SU-DHL-6 (cell line): ENCODE measurements around the gene TMPO.

Experiments used
- CTCF ChIP-seq: fragments of 200-600 bp; sonication (generic); IDR thresholded peaks from one replicate; pipeline ENCODE4 v1.5.1; 2017; ENCODE audit warnings: antibody characterized with exemption, mild to moderate bottlenecking, low read length, moderate library complexity; ENCODE audit not compliant: insufficient read depth, poor library complexity, severe bottlenecking
- EZH2phosphoT487 ChIP-seq: fragments of 200-600 bp; sonication (generic), shearing (Covaris generic); conservative IDR thresholded peaks from 2 replicates; pipeline ENCODE4 v1.6.1; 2018; ENCODE audit warnings: mild to moderate bottlenecking, antibody characterized with exemption, low read length, moderate library complexity, mixed read lengths

GRCh38 chr12:98591209-98591608, 75.8 kb downstream of the TMPO start:
- TF ChIP-seq CTCF (no peak), EZH2phosphoT487 (no peak)
